NT2/D1 (cell line): ENCODE measurements around the gene FBXO46.

Experiments used
- YY1 ChIP-seq: IDR thresholded peaks from 2 replicates; pipeline ENCODE4 v1.6.1; 2011; ENCODE audit not compliant: insufficient read length, insufficient read depth
- ZNF274 ChIP-seq: IDR thresholded peaks from 2 replicates; pipeline ENCODE4 v1.6.1; 2011; ENCODE audit warnings: mild to moderate bottlenecking, low read depth, low read length

DNA sequence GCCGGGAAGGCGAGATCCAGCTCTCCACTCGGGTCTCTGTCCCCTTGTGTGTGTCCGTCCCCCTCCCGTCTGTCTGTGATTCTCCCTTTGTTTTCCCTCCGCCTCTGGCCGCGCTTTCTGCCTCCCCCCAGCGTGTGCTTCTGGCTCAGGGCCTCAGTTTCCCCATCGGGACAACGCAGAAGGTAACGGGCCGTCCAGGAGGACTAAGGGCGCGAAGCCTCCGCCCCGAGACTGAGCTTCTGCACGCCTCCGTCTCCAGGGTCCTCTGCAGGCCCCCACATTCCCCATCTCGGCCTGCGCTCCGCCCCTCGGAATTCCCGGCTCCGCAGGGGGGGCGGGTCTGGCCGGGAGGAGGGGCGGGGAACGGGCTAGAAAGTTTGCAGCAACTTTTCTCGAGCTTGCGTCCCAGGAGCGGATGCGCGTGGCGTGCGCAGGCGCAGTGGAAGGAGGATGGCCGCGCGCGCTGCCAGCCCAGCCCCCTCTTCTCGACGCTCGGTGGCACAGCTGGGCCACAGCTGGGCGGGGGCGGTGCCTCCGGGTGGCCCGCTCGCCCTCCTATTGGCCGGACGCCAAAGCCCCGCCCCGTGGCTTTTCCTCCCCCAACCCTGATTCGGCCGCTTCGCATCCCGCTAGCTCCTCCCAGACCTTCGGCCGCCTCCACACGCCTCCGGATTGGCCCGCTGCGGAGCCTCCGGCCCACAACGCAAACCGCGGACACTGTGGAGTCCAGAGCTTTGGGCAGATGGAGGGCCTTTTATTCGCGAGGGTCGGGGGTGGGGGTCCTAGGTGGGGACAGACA lies 38.5 kb upstream of the FBXO46 start, which contains the start of gene SIX5:
- TF ChIP-seq ZNF274: no peak
- TF ChIP-seq YY1: no peak
